HT1080 (cell line): ENCODE measurements around the gene FAM217B. TPM values are rescaled to one million over a fixed set of nuclear protein-coding genes. Genes with fewer than 3 reads are reported as not detected.
"Not testable (repeated sequence)": the region's sequence is repeated elsewhere in the genome, so short reads cannot be mapped to it uniquely, and the experiment has no call there.

Experiments
- DNase-seq: peaks from one replicate; pipeline ENCODE4 v3.0.0-alpha.2; 2015; ENCODE audit warnings: low read depth
- total RNA-seq: library from RNA; depleted of rRNA; stranded (reverse); fragments of >200 nt; shearing (Covaris generic); gene quantifications from 2 replicates; pipeline ENCODE4 v1.2.3, GENCODE V29; 2014

Gene FAM217B
- total RNA-seq, 1 experiment from 2014 or later: 11.9 TPM

- DNase-seq: no peak
These were observed 1.5 kb upstream of the FAM217B start for GRCh38 chr20:59938696-59939051.

DNA sequence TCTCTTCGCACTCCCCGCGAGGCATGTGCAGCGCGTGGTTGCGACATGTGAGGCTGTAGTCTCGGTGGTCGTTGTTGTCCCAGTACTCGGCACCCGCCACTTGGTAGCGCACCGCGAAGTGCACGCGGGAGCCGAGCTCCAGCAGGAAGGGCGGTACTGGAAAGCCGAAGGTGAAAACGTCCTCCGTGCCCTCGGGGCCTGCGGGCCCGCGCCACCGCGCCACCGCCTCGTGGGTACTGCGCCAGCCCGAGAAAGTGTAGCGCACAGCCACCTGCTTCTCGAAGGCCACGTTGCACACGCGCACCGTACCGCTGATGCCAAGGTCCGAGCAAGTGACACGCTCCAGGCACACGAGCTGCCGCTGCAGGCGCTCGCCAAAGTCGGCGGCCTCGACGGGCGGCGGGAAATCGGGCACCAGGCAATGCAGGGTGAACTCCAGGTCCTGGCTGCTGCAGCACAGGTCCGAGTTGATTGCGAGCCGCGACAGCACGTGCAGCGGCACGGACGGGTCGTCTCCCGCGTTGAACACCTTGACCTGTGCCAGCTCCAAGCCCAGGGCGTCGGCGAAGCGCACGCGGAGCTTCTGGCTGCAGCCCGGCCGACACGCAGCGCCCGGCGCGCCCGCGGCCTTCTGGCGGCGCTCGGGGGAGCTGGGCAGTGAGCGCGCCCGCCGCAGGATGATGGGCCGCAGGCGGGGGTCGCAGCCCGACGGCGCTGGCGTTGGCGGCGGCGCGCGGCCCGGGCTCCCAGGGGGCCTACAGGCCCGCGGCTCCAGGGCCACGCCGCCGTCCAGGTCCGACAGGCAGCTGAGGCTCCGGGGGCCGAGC lies 924 bp upstream of the FAM217B start:
- DNase-seq: no peak

DNA sequence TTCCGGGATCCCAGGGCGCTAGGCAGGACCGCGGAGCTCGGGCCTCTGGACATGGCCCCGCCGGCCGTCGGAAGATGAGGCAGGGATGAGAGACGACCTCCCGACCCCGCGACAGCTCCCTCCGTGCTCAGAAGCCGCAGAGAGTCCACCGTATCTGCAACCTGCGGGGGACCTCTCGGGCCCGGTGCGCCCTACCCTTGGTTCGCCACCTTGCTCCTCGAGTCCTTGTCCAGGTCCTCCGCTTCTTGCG lies 385 bp upstream of the FAM217B start:
- DNase-seq: no peak

DNA sequence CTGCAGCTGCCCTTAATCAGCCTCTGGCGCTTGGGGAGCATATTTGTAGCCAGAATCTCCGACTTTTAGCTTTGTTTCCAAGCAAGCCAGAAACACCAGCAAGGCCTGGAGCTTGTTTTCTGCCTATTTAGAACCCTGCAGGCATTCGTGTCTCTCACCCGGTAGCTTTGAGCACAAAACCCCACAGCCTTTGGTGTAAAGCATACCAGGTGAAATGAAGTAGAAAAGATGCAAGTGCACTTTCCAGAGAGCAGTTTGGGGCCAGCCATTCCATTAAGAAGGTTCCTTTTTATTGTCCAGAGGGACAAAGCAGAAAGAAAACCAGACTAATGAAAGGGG lies 736 bp downstream of the FAM217B start:
- no peak for DNase-seq

- DNase-seq: no peak
These were observed 2.1 kb downstream of the FAM217B start for GRCh38 chr20:59942245-59942644.

DNA sequence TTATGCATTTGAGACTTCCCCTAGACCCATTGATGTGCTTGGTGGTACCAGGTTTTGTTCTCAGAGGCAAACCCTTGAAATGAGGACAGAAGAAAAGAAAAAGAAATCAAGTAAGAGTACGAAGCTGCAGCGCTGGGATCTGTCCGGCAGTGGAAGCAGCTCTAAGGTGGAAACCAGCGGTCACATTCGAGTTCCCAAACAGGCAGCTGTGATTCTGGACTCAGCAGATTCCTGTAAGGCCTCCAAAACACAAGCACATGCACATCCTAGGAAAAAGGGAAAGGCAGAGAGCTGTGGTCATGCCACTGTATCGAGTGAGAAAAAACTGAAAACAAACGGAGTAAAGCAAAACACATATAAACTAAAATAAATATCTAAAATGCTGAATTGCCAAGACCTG lies 4.5 kb downstream of the FAM217B start:
- DNase-seq: no peak

DNA sequence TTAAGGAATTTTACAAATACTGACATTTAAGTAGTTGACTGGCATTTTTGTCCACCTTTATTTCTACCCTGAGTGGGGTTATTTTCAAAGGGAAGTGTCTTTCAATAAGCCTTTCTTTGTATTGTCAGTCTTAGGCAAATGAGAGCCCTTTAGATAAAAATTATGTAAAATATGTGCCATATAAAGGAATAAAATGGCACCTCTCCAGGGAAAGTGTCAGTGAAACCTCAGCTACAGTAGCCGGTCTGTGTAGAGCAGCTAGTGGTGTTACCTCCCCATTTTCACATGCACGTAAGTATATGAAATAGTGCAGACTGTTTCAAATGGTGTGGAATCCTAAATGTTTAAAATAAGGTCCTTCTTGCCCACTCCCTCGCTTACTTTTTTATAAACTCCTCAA lies 5.0 kb downstream of the FAM217B start:
- no peak for DNase-seq

GRCh38 chr20:59945731-59946130 lies 5.5 kb downstream of the FAM217B start:
- no peak for DNase-seq

DNA sequence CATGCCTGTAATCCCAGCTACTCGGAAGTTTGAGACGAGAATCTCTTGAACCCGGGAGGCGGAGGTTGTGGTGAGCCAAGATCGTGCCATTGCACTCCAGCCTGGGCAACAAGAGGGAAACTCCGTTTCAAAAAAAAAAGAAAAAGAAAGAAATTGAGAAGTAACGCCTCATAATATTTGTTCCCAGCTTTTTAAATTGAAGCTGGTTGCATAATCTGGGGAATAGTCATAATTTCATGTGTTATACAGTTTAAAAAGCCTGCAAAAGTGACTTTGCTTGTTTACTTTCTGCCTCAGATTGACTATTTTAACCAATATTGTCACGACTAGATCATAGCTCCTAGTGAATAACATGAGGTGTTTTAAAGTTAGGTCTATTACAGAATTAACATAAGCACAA lies 7.2 kb downstream of the FAM217B start:
- no peak for DNase-seq

DNA sequence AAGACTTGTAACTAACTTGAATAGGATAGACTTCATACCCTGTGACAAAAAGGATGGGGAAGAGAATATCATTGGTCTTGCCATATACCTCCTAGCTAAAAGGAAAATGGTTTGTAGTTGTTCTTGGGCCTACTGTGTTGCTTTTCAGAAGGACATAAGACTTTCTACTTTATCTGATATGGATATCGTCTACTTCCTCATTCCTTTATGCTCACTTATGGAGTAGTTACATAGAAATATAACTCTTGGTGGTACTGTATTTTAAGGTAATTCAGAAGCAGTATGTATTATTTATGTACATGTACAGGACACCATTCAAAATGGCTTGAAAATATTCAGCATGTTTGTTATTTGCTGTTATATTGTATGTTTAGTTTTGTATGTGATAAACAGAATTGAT lies 8.0 kb downstream of the FAM217B start:
- no peak for DNase-seq

- peak; percentile 43 for DNase-seq
These were observed 8.9 kb downstream of the FAM217B start for GRCh38 chr20:59948828-59949720.

DNA sequence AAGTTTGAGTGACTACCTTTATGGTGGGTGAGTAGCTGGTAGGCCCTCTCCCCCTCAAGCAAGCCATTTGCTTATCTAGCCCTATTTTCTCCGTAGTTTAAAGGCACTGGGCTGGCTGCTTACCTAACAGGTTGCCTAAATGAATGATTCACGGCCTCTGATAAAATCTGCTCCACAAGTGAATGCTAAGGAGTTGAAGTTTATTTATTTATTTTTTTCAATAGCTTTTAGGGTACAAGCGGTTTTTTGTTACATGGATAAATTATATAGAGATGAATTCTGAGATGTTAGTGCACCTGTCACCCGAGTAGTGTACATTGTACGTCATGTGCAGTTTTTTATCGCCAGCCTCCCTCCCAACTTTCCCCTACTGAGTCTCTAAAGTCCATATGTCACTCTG lies 9.7 kb downstream of the FAM217B start:
- DNase-seq: no peak

- no peak for DNase-seq
These were observed 14.5 kb downstream of the FAM217B start for GRCh38 chr20:59954718-59955117.

GRCh38 chr20:59955131-59955796 lies 15.1 kb downstream of the FAM217B start:
- no peak for DNase-seq

DNA sequence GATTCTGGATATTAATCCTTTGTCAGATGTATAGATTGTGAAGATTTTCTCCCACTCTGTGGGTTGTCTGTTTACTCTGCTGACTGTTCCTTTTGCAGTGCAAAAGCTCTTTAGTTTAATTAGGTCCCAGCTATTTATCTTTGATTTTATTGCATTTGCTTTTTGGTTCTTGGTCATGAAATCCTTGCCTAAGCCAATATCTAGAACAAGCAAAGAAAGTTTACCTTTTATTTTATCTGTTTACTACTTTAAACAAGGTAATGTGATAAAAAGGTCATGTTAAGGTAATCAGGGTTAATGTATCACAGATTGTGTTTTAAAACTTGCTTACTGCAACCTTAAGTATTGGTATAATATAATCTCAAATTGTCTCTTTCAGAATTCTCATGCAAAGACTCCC lies 17.4 kb downstream of the FAM217B start:
- DNase-seq: not testable (repeated sequence)

- DNase-seq: no peak
These were observed 17.9 kb downstream of the FAM217B start, which contains the start of gene CDH26 for GRCh38 chr20:59958123-59958522. CDH26 (plus strand) TSS chr20:59958423; CDS start chr20:59958727, 304 bp downstream.

DNA sequence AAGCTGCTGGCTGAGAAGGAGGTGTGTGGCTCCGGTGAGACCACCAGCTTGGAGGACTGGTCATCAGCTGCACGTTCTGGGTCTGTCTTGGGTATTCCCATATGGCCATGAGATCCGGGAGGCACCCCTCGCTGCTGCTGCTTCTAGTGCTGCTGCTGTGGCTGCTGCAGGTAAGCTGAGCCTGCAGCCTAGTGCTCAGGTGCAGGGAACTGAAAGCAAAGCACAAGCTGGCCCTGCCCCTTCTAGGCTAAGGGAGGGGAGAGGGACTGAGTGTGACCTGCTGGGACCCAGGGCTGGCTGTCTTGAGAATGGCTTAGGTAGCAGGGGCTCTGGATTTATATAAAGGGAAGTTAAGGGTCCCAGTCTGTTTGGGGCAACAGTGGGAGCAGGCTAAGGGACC lies 18.4 kb downstream of the FAM217B start:
- no peak for DNase-seq

GRCh38 chr20:59961423-59961822 lies 21.2 kb downstream of the FAM217B start:
- no peak for DNase-seq

- no peak for DNase-seq
These were observed 22.0 kb downstream of the FAM217B start for GRCh38 chr20:59962155-59962554.

DNA sequence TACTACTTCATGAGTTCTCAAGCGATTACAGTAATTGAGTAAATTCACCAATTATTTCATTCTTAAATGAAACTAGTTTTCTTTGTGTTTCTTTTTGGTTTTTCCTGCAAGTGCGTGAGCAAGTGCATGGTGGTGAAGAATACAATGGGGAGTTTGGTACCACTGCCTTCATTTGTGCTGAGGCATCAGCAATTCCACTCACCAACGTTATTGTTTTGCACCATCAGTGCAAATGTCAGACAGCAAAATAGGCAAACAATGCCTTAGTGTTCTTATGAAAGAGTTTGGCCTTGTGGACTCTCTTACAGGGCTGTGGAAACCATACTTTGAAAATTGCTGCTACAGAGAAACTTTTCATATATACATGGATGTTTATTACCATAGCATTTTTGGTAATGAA lies 26.2 kb downstream of the FAM217B start:
- DNase-seq: no peak

DNA sequence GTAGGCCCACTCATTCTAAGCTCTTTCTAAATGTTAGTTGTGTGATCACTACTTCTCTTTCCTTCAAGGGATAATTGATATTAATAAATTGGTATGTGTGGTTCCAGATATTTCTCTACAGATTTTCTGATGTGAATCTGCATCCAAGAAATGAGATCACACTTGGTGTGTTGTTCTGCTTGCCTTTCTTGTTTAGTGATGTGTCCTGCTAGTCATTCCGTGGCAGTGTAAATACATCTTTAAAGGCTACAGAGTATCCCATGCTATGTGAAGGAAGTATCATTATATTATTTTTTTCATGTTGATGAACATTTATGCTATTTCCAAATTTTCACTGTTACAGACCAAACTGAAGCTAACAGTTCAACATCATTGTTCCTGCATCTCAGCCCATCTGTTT lies 31.2 kb downstream of the FAM217B start:
- DNase-seq: no peak

DNA sequence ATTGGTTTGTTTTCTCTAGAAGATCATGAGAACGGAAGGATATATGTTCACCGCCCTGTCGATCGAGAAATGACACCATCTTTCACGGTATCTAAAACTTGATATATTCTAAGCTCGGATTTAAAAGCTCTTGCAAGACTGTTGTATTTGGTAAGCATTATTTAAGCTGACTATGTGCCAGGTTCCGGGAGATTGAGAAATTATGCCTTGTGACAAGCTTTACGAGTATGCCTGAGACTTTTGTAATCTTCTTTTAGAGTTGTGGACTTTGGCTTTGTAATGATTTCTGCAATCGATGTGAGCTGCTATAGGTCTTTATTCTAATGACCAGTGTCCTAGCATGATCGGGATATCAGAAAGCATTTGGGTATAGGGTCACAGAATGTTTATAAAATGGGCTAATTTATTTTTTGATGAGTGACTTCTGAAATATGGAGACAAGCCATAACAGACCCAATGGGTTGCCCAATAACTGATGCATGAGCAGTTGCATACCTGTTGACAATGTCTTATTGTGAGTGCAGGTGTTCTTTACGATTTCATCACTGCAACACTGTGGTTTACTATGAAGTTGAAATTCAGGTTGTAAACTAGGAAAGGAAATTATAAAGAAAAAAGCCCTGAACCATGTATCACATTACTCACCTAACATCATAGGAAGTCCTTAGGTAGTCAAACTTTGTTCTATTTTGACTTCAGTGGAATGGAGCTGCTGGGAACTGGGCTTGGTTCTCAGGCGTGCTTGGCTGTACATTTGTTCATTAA lies 32.0 kb downstream of the FAM217B start:
- DNase-seq: no peak
